Keratinocyte (primary cell): ENCODE measurements around the gene ZNF33A. TPM values are rescaled to one million over a fixed set of nuclear protein-coding genes. Genes with fewer than 3 reads are reported as not detected.
A peak's percentile ranks its signal among the peaks of the same experiment; 100 is the strongest.

ENCODE experiments used
- DNase-seq: peaks from one replicate; pipeline ENCODE4 v3.0.0-alpha.2; 2011; ENCODE audit warnings: low read depth, missing footprints, low spot score
- FAIRE-seq: peaks from 2 replicates; lab custom pipeline; 2011; peaks lifted over from hg19 to GRCh38; lab: Jason Lieb, UNC
- H2AFZ ChIP-seq: 2 replicates; pipeline ENCODE4 v1.6.0; 2012; ENCODE audit warnings: low read length, control low read depth, inconsistent platforms; ENCODE audit not compliant: control insufficient read depth
- H3K27ac ChIP-seq: 2 replicates; pipeline ENCODE4 v1.5.1; 2011; ENCODE audit warnings: low read length; ENCODE audit not compliant: control insufficient read depth, insufficient read depth
- H3K27me3 ChIP-seq: 3 replicates; pipeline ENCODE4 v1.6.0; 2011; ENCODE audit warnings: low read length; ENCODE audit not compliant: control insufficient read depth, insufficient read depth; ENCODE audit errors: extremely low read depth
- H3K36me3 ChIP-seq, 2 experiments: 2 replicates in 1 of 2; 3 replicates in 1 of 2; pipeline ENCODE4 v1.5.1; 2011; ENCODE audit warnings: low read length in 2 of 2, mild to moderate bottlenecking in 1 of 2; ENCODE audit not compliant: control insufficient read depth in 2 of 2, insufficient read depth in 2 of 2; ENCODE audit errors: extremely low read depth in 1 of 2
- H3K4me1 ChIP-seq: 3 replicates; pipeline ENCODE4 v1.5.1; 2011; ENCODE audit warnings: low read length; ENCODE audit not compliant: control insufficient read depth, insufficient read depth; ENCODE audit errors: extremely low read depth
- H3K4me2 ChIP-seq: 3 replicates; pipeline ENCODE4 v1.6.0; 2011; ENCODE audit warnings: low read depth, low read length; ENCODE audit not compliant: control insufficient read depth, insufficient read depth; ENCODE audit errors: extremely low read depth
- H3K4me3 ChIP-seq, 3 experiments: fragments of 200-600 bp in 1 of 3; sonication (generic) in 1 of 3; 2 replicates in 2 of 3; 3 replicates in 1 of 3; pipeline ENCODE4 v1.5.1; 2011 to 2016; ENCODE audit warnings: low read length in 3 of 3, mild to moderate bottlenecking in 3 of 3, control low read depth in 2 of 3, inconsistent platforms in 1 of 3, low read depth in 1 of 3, mixed read lengths in 1 of 3, mixed run types in 1 of 3, moderate library complexity in 1 of 3; ENCODE audit not compliant: control insufficient read depth in 2 of 3, insufficient read depth in 2 of 3; ENCODE audit errors: extremely low read depth in 1 of 3
- H3K79me2 ChIP-seq: 2 replicates; pipeline ENCODE4 v1.6.0; 2012; ENCODE audit warnings: low read length; ENCODE audit not compliant: control insufficient read depth, insufficient read depth
- H3K9ac ChIP-seq: 3 replicates; pipeline ENCODE4 v1.6.0; 2011; ENCODE audit warnings: low read length; ENCODE audit not compliant: control insufficient read depth, insufficient read depth; ENCODE audit errors: extremely low read depth
- H3K9me1 ChIP-seq: 3 replicates; pipeline ENCODE4 v1.6.0; 2011; ENCODE audit warnings: low read length; ENCODE audit not compliant: control insufficient read depth, insufficient read depth; ENCODE audit errors: extremely low read depth
- H3K9me3 ChIP-seq: 2 replicates; pipeline ENCODE4 v1.5.1; 2012; ENCODE audit warnings: low read depth, low read length; ENCODE audit not compliant: control insufficient read depth
- H4K20me1 ChIP-seq: 3 replicates; pipeline ENCODE4 v1.6.0; 2011; ENCODE audit warnings: low read length; ENCODE audit not compliant: control insufficient read depth, insufficient read depth; ENCODE audit errors: extremely low read depth
- EZH2 ChIP-seq: IDR thresholded peaks from one replicate; pipeline ENCODE4 v1.6.1; 2012; ENCODE audit warnings: inconsistent platforms, mild to moderate bottlenecking, low read length, moderate library complexity
- dilution Hi-C: fragments of 300-500 bp; cut with MboI; formaldehyde crosslinking; loops from one replicate; pipeline ENCODE4 v1.7.0; 2020; ENCODE audit warnings: low sequenced_read_pairs; ENCODE audit not compliant: extremely low pct_ligation_motif_present
- polyA plus RNA-seq, 5 experiments: library from polyadenylated mRNA; depleted of rRNA in 3 of 5; stranded (reverse) in 3 of 5; stranded (forward) in 1 of 5; unstranded in 1 of 5; fragments of >200 nt; gene quantifications; 1 replicate in 1 of 5; 2 replicates in 3 of 5; 3 replicates in 1 of 5; pipeline versions ENCODE4 v1.2.1 to v1.2.3, GENCODE V29; 2011 to 2012; ENCODE audit warnings: missing spikeins in 2 of 5, low read depth in 1 of 5, low replicate concordance in 1 of 5
- TF ChIP-seq, protein P1 (sequence below), 3 experiments: IDR thresholded peaks in 1 of 3; conservative IDR thresholded peaks in 1 of 3; optimal IDR thresholded peaks in 1 of 3; 2 replicates in 2 of 3; 3 replicates in 1 of 3; pipeline versions ENCODE3 to v1.5.1; 2011; ENCODE audit warnings: low read length in 3 of 3, mild to moderate bottlenecking in 3 of 3, moderate library complexity in 2 of 3, control low read depth in 1 of 3, inconsistent platforms in 1 of 3; ENCODE audit not compliant: insufficient read depth in 2 of 3; ENCODE audit errors: extremely low read depth in 1 of 3

ZNF33A gene
- polyA plus RNA-seq, 1 donor (not counting 4 experiments of a cell fraction or from before 2014, with no cell fraction given), result 14.3 TPM

DNA sequence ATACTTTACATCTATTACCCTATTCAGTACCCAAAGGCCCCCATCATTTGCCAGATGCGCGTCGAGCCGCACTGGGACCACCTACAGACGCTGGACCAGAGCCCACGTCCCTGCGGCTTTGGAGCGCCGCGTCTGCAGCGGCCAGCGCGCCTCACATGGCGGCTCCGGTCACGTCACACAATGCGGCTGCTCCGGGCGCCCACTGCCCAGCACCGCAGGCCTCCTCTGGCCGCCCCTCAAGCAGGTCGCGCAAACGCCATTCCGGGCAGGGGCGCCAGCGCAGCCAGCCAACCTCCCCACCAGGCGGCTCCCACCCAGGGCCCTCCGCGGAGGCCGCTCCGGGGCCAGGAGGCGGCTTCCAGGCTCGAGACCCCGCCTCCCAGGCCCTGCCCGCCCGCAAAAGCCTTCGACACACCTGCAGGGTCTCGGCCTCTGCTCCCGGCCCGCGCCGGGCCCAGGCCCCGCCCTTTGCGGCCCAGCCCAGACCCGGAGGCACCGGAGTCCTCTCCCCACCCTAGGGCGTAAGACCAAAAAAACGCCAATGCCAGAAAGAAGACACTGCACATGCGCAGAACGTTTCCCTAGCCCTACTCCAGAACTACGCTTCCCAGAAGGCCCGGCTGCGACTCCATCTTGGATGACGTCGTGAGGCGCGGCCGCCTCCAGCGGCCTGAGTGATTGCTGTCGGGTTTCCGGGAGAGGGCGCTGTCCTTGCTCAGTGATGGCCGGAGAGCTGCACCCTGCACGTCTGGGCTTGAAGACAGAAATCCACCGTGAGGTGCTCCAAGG lies 34.2 kb upstream of the ZNF33A start, which contains the start of gene ZNF25:
Gene ZNF25, minus strand, starts transcription at position 557 of the 789 bp plus-strand sequence. CDS start 4,925 bp downstream, outside the sequence.
- Histone ChIP-seq H2AFZ (peak within 1 kb of the TSS; percentile 100), H3K79me2 (no peaks in the 10 kb centered on the region), H3K4me1 (peaks cover 4% of the 10 kb centered on the region), H3K27ac (peak within 1 kb of the TSS; percentile 70), H3K4me2 (peak within 1 kb of the TSS; percentile 98), H4K20me1 (no peaks in the 10 kb centered on the region), H3K9ac (peak within 1 kb of the TSS; percentile 88), H3K9me3 (no peaks in the 10 kb centered on the region), H3K27me3 (no peaks in the 10 kb centered on the region), H3K36me3 (no peaks in the 10 kb centered on the region), H3K4me3 (peak within 1 kb of the TSS; percentile 81 to 85 (median 83)), H3K9me1 (no peaks in the 10 kb centered on the region)
- peak; percentile 98 for DNase-seq
- dilution Hi-C loops, result no loop called here
- TF ChIP-seq, protein P1, sequence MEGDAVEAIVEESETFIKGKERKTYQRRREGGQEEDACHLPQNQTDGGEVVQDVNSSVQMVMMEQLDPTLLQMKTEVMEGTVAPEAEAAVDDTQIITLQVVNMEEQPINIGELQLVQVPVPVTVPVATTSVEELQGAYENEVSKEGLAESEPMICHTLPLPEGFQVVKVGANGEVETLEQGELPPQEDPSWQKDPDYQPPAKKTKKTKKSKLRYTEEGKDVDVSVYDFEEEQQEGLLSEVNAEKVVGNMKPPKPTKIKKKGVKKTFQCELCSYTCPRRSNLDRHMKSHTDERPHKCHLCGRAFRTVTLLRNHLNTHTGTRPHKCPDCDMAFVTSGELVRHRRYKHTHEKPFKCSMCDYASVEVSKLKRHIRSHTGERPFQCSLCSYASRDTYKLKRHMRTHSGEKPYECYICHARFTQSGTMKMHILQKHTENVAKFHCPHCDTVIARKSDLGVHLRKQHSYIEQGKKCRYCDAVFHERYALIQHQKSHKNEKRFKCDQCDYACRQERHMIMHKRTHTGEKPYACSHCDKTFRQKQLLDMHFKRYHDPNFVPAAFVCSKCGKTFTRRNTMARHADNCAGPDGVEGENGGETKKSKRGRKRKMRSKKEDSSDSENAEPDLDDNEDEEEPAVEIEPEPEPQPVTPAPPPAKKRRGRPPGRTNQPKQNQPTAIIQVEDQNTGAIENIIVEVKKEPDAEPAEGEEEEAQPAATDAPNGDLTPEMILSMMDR (optimal IDR thresholded peaks at IDR 0.05 in 1 of 3, IDR thresholded peaks at IDR 0.05 in 1 of 3, conservative IDR thresholded peaks at IDR 0.05 in 1 of 3; ENCODE audit: extremely low read depth in 1 of 3, insufficient read depth in 2 of 3, low read length in 3 of 3), result peak; percentile 87 to 97 (median 97)
- TF ChIP-seq EZH2, result no peak
- FAIRE-seq, result peak; percentile 85

DNA sequence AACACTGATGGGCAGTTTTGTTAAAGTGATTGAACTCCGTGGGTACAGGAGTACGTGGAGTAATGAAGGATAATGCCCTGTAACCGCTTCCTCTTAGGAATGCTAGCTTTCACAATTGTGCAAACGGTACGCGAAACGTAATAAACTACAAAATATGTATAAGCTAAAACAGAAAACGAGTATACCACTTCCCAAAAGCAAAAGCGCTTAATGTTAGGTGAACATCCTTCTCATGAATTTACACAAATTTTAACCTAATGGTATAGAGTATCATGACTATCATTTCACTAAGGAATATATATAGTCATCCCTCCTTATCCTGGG lies 33.6 kb upstream of the ZNF33A start:
- Histone ChIP-seq H3K27ac (no peak overlapping the region), H3K9ac (peak overlapping the region; percentile 53)

More for the DNA sequence above, 33.6 kb upstream of the ZNF33A start:
- Histone ChIP-seq H3K79me2 (no peaks in the 10 kb centered on the region), H3K9me3 (no peaks in the 10 kb centered on the region), H3K9me1 (no peaks in the 10 kb centered on the region), H2AFZ (peak overlapping the region; percentile 100), H3K36me3 (no peaks in the 10 kb centered on the region), H4K20me1 (no peaks in the 10 kb centered on the region), H3K4me1 (peaks cover 4% of the 10 kb centered on the region), H3K4me3 (peak overlapping the region; percentile 9 to 81 (median 67)), H3K27me3 (no peaks in the 10 kb centered on the region), H3K4me2 (peak overlapping the region; percentile 91)
- FAIRE-seq (no peak), DNase-seq (no peak)
- dilution Hi-C loops, result no loop called here
- TF ChIP-seq, protein P1 (optimal IDR thresholded peaks at IDR 0.05 in 1 of 3, IDR thresholded peaks at IDR 0.05 in 1 of 3, conservative IDR thresholded peaks at IDR 0.05 in 1 of 3; ENCODE audit: extremely low read depth in 1 of 3, insufficient read depth in 2 of 3, low read length in 3 of 3), result no peak
- no peak for TF ChIP-seq EZH2
